WTC11 (cell line): ENCODE data around the gene COX4I1. TPM values are rescaled to one million over a fixed set of nuclear protein-coding genes. Genes with fewer than 3 reads are reported as not detected.

Source experiments
- ATAC-seq: fragments of 200-7000 bp; cut with Tn5 transposase; 2 replicates; pipeline ENCODE4 v1.10.0; 2021; ENCODE audit warnings: mild to moderate bottlenecking, moderate library complexity
- CTCF ChIA-PET: fragments of 300-600 bp; sonication (Branson Sonifier 250); formaldehyde crosslinking; loops from one replicate; lab custom pipeline; 2021; ENCODE audit warnings: antibody characterized with exemption; lab: Charles Lee
- POLR2A ChIA-PET: fragments of 350-600 bp; sonication (Branson Sonifier 250); formaldehyde crosslinking; loops from one replicate; lab custom pipeline; 2021; ENCODE audit warnings: antibody characterized with exemption; lab: Charles Lee
- DNase-seq: peaks from one replicate; pipeline ENCODE4 v3.0.0; 2021; ENCODE audit warnings: low spot score
- H3K27ac Mint-ChIP-seq: 2 replicates; pipeline ENCODE4 v1.8.0; 2021; ENCODE audit warnings: mixed read lengths
- H3K27me3 Mint-ChIP-seq: 2 replicates; pipeline ENCODE4 v1.8.0; 2021; ENCODE audit warnings: low read depth, mild to moderate bottlenecking, moderate library complexity, mixed read lengths
- H3K36me3 Mint-ChIP-seq: 2 replicates; pipeline ENCODE4 v1.8.0; 2021; ENCODE audit warnings: mixed read lengths
- H3K4me1 Mint-ChIP-seq: 2 replicates; pipeline ENCODE4 v1.8.0; 2022; ENCODE audit warnings: mixed read lengths
- H3K4me3 Mint-ChIP-seq: 2 replicates; pipeline ENCODE4 v1.8.0; 2021; ENCODE audit warnings: mild to moderate bottlenecking, moderate library complexity, mixed read lengths
- H3K9me3 Mint-ChIP-seq: 2 replicates; pipeline ENCODE4 v1.8.0; 2021; ENCODE audit warnings: mixed read lengths
- AR ChIP-seq: fragments of 250-450 bp; sonication (Bioruptor Pico); IDR thresholded peaks from 2 replicates; pipeline ENCODE4 v1.9.0; 2021; ENCODE audit warnings: mild to moderate bottlenecking
- CDX4 ChIP-seq: fragments of 250-450 bp; sonication (Bioruptor Pico); IDR thresholded peaks from 2 replicates; pipeline ENCODE4 v1.9.0; 2021; ENCODE audit warnings: moderate library complexity, mild to moderate bottlenecking, inconsistent platforms, borderline replicate concordance
- CREB1 ChIP-seq: sonication (generic); formaldehyde crosslinking; IDR thresholded peaks from 2 replicates; pipeline ENCODE4 v1.8.0; 2023; ENCODE audit warnings: mild to moderate bottlenecking, missing genetic modification reagents
- CTCF ChIP-seq: fragments of 200-600 bp; IDR thresholded peaks from 2 replicates; pipeline ENCODE4 v1.8.0; 2022; ENCODE audit warnings: antibody characterized with exemption
- E2F4 ChIP-seq: sonication (generic); formaldehyde crosslinking; IDR thresholded peaks from 2 replicates; pipeline ENCODE4 v1.8.1; 2022; ENCODE audit warnings: low read depth, mild to moderate bottlenecking, moderate library complexity, missing genetic modification reagents, borderline replicate concordance
- FOXJ3 ChIP-seq: sonication (generic); formaldehyde crosslinking; IDR thresholded peaks from 2 replicates; pipeline ENCODE4 v1.9.0; 2021; ENCODE audit warnings: missing genetic modification reagents, mild to moderate bottlenecking, borderline replicate concordance
- FOXK1 ChIP-seq: sonication (generic); formaldehyde crosslinking; IDR thresholded peaks from 2 replicates; pipeline ENCODE4 v1.8.0; 2022; ENCODE audit warnings: mild to moderate bottlenecking, moderate library complexity, missing genetic modification reagents
- HMGXB4 ChIP-seq: sonication (generic); formaldehyde crosslinking; IDR thresholded peaks from 2 replicates; pipeline ENCODE4 v1.8.1; 2023; ENCODE audit warnings: mild to moderate bottlenecking, moderate library complexity, missing genetic modification reagents
- NR2C2 ChIP-seq: sonication (generic); formaldehyde crosslinking; IDR thresholded peaks from 2 replicates; pipeline ENCODE4 v1.8.0; 2022; ENCODE audit warnings: mild to moderate bottlenecking, missing genetic modification reagents
- SMAD3 ChIP-seq: sonication (generic); formaldehyde crosslinking; IDR thresholded peaks from 2 replicates; pipeline ENCODE4 v1.8.0; 2022; ENCODE audit warnings: missing genetic modification reagents, mild to moderate bottlenecking, borderline replicate concordance
- SMAD4 ChIP-seq: sonication (generic); formaldehyde crosslinking; IDR thresholded peaks from 2 replicates; pipeline ENCODE4 v1.8.0; 2022; ENCODE audit warnings: mild to moderate bottlenecking, missing genetic modification reagents
- USF1 ChIP-seq: sonication (generic); formaldehyde crosslinking; IDR thresholded peaks from 2 replicates; pipeline ENCODE4 v1.8.0; 2022; ENCODE audit warnings: mild to moderate bottlenecking, missing genetic modification reagents
- USF2 ChIP-seq: sonication (generic); formaldehyde crosslinking; IDR thresholded peaks from 2 replicates; pipeline ENCODE4 v1.8.1; 2023; ENCODE audit warnings: mild to moderate bottlenecking, missing genetic modification reagents, moderate library complexity
- ZMAT4 ChIP-seq: fragments of 250-450 bp; sonication (Bioruptor Pico); IDR thresholded peaks from 2 replicates; pipeline ENCODE4 v1.9.0; 2021; ENCODE audit warnings: mild to moderate bottlenecking
- ZNF219 ChIP-seq: sonication (generic); formaldehyde crosslinking; IDR thresholded peaks from 2 replicates; pipeline ENCODE4 v1.8.0; 2023; ENCODE audit warnings: missing genetic modification reagents, mild to moderate bottlenecking, borderline replicate concordance
- ZNF232 ChIP-seq: sonication (generic); formaldehyde crosslinking; IDR thresholded peaks from 2 replicates; pipeline ENCODE4 v1.8.0; 2022; ENCODE audit warnings: mild to moderate bottlenecking, missing genetic modification reagents
- ZNF263 ChIP-seq: sonication (generic); formaldehyde crosslinking; IDR thresholded peaks from 2 replicates; pipeline ENCODE4 v1.8.1; 2022; ENCODE audit warnings: low read depth, mild to moderate bottlenecking, moderate library complexity, missing genetic modification reagents
- total RNA-seq: library from RNA; stranded (reverse); gene quantifications from 3 replicates; pipeline ENCODE4 v1.2.3, GENCODE V29; 2021

Gene COX4I1
- total RNA-seq, 1 experiment from 2014 or later: 618 TPM

GRCh38 chr16:85761861-85762260 is 37.6 kb upstream of the COX4I1 start:
- DNase-seq (no peak), ATAC-seq (no peak)
- ChIA-PET CTCF (interaction anchor here (1.2 to 1.4 kb wide), 3 partner anchors 28 to 59 kb away, joined by 3 read pairs; no protein-coding TSS in a partner anchor), POLR2A (no interaction called here)
- Mint-ChIP-seq H3K36me3 (no peaks in the 10 kb centered on the region), H3K4me1 (peaks cover 5% of the 10 kb centered on the region), H3K27ac (no peak overlapping the region), H3K27me3 (peaks cover 7% of the 10 kb centered on the region), H3K4me3 (no peak overlapping the region), H3K9me3 (no peaks in the 10 kb centered on the region)
- TF ChIP-seq ZMAT4 (CRISPR knock-in tag): no peak
- TF ChIP-seq ZNF263: no peak
- TF ChIP-seq SMAD3 (CRISPR knock-in tag): no peak
- TF ChIP-seq FOXJ3: no peak
- no peak for TF ChIP-seq AR (CRISPR knock-in tag)
- TF ChIP-seq SMAD4 (CRISPR knock-in tag): no peak
- TF ChIP-seq CREB1: no peak
- no peak for TF ChIP-seq E2F4
- no peak for TF ChIP-seq ZNF232 (CRISPR knock-in tag)
- TF ChIP-seq NR2C2: no peak
- no peak for TF ChIP-seq FOXK1 (CRISPR knock-in tag)

- no peaks in the 10 kb centered on the region for H3K36me3 Mint-ChIP-seq
- ATAC-seq (no peak), DNase-seq (no peak)
- peaks cover 7% of the 10 kb centered on the region for H3K27me3 Mint-ChIP-seq
- TF ChIP-seq ZNF219: no peak
- TF ChIP-seq USF1 (CRISPR knock-in tag): no peak
- TF ChIP-seq CTCF: no peak
- TF ChIP-seq CDX4 (CRISPR knock-in tag): no peak
- no peak for TF ChIP-seq USF2
- no peak for TF ChIP-seq HMGXB4 (CRISPR knock-in tag)
- TF ChIP-seq, all 79 proteins: peak for 0
- CTCF ChIA-PET: interaction anchor here (1.2 to 1.3 kb wide), 2 partner anchors 29 to 58 kb away, joined by 3 read pairs; no protein-coding TSS in a partner anchor
- H3K9me3 Mint-ChIP-seq: no peaks in the 10 kb centered on the region
- no peak overlapping the region for H3K4me3 Mint-ChIP-seq
- H3K4me1 Mint-ChIP-seq: peaks cover 10% of the 10 kb centered on the region
- H3K27ac Mint-ChIP-seq: no peak overlapping the region
- POLR2A ChIA-PET: no interaction called here
Observed at GRCh38 chr16:85762970-85763369, 36.5 kb upstream of the COX4I1 start.
